RWPE2 (cell line): ENCODE measurements around the gene GJD3.

ENCODE experiments used
- ATAC-seq: fragments of 200-7000 bp; cut with Tn5 transposase; 3 replicates; pipeline ENCODE4 v1.9.1; 2021; ENCODE audit warnings: low read depth
- DNase-seq: peaks from one replicate; pipeline ENCODE4 v3.0.0-alpha.2; 2020; ENCODE audit warnings: low spot score
- H3K27ac ChIP-seq: fragments of 450-650 bp; 2 replicates; pipeline ENCODE4 v1.5.1; 2017; ENCODE audit warnings: mild to moderate bottlenecking; ENCODE audit not compliant: poor library complexity, severe bottlenecking
- H3K27me3 ChIP-seq: fragments of 250-450 bp; sonication (Bioruptor Pico); 2 replicates; pipeline ENCODE4 v1.5.1; 2021; ENCODE audit warnings: mild to moderate bottlenecking, moderate library complexity; ENCODE audit not compliant: insufficient read depth, poor library complexity, severe bottlenecking
- H3K36me3 ChIP-seq: fragments of 250-450 bp; sonication (Bioruptor Pico); 2 replicates; pipeline ENCODE4 v1.5.1; 2020; ENCODE audit warnings: low read depth, mild to moderate bottlenecking, moderate library complexity
- H3K4me1 ChIP-seq: fragments of 250-450 bp; sonication (Bioruptor Pico); 2 replicates; pipeline ENCODE4 v1.5.1; 2021; ENCODE audit warnings: mild to moderate bottlenecking, moderate library complexity; ENCODE audit not compliant: insufficient read depth, poor library complexity, severe bottlenecking
- H3K4me3 ChIP-seq: fragments of 250-450 bp; sonication (Bioruptor Pico); 2 replicates; pipeline ENCODE4 v1.5.1; 2021; ENCODE audit warnings: mild to moderate bottlenecking, moderate library complexity; ENCODE audit not compliant: severe bottlenecking
- H3K9me3 ChIP-seq: fragments of 250-450 bp; sonication (Bioruptor Pico); 2 replicates; pipeline ENCODE4 v1.5.1; 2021; ENCODE audit warnings: mild to moderate bottlenecking, moderate library complexity; ENCODE audit not compliant: severe bottlenecking
- TF ChIP-seq, protein P1 (sequence below): fragments of 450-650 bp; IDR thresholded peaks from one replicate; pipeline ENCODE4 v1.5.1; 2017; ENCODE audit warnings: mild to moderate bottlenecking, moderate library complexity; ENCODE audit not compliant: poor library complexity, severe bottlenecking

The GJD3 gene

DNA sequence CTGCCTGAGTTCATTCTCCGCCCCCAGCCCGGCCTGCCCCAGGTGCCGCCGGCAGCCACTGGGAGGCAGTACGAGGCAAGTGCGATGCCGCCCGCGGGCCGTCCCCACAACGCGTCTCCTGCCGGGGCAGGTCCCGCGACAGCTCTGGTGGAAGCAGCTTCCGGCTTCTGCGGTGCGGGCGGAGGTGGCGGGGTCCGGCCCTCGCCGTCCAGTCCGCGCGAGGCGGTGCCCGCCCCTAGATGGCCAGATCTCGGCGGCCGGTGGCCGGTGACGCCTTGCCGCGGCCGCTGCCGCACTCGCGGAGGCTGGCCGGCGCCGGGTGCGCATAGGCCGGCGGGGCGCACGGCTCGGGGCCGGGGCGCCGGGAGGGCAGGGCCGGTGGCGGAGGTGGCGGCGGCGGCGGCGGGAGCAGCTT, 1.8 kb downstream of the GJD3 start:
- H3K27ac ChIP-seq = no peak overlapping the region
- H3K27me3 ChIP-seq = no peaks in the 10 kb centered on the region
- TF ChIP-seq, protein P1, sequence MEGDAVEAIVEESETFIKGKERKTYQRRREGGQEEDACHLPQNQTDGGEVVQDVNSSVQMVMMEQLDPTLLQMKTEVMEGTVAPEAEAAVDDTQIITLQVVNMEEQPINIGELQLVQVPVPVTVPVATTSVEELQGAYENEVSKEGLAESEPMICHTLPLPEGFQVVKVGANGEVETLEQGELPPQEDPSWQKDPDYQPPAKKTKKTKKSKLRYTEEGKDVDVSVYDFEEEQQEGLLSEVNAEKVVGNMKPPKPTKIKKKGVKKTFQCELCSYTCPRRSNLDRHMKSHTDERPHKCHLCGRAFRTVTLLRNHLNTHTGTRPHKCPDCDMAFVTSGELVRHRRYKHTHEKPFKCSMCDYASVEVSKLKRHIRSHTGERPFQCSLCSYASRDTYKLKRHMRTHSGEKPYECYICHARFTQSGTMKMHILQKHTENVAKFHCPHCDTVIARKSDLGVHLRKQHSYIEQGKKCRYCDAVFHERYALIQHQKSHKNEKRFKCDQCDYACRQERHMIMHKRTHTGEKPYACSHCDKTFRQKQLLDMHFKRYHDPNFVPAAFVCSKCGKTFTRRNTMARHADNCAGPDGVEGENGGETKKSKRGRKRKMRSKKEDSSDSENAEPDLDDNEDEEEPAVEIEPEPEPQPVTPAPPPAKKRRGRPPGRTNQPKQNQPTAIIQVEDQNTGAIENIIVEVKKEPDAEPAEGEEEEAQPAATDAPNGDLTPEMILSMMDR = peak; percentile 77
- peak; percentile 59 for ATAC-seq
- peaks cover 3% of the 10 kb centered on the region for H3K4me1 ChIP-seq
- H3K4me3 ChIP-seq = peak overlapping the region; percentile 44
- H3K9me3 ChIP-seq = no peaks in the 10 kb centered on the region
- peak; percentile 77 for DNase-seq
- H3K36me3 ChIP-seq = no peaks in the 10 kb centered on the region

DNA sequence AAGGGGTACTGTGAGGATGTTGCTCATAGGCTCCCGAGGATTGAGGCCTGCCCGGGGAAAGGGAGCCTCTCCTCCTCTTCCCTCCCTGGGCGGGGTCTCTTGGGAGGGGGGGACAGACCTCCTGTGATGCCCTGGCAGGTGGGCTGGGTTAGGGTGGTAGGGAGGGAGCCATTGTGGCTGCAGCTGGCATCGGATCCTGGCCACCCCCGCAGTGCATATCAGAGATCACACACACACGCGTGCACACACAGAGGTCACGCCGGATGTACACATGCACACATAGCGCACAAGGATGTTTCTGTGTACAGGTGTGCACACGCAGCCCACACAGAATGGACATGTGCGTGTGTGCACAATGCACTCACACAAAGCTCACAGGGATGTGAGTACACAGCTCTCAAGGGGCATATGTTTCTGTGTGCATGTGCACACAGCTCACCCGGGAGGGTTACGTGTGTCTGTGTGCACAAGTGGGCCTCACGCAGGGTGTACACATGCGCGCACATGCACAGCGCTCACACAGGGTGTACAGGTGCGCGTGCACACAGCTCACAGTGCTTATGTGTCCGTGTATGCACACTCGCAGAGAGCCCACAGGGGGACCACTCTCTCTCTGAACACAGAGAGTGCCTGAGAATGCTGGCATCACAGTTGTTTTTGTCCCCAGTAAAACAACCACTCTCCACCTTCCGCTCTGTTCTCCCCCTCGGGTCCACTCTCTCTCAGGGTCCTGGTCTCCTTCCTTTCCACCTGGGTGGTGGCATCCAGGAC, 2.4 kb downstream of the GJD3 start:
- no peaks in the 10 kb centered on the region for H3K9me3 ChIP-seq

DNA sequence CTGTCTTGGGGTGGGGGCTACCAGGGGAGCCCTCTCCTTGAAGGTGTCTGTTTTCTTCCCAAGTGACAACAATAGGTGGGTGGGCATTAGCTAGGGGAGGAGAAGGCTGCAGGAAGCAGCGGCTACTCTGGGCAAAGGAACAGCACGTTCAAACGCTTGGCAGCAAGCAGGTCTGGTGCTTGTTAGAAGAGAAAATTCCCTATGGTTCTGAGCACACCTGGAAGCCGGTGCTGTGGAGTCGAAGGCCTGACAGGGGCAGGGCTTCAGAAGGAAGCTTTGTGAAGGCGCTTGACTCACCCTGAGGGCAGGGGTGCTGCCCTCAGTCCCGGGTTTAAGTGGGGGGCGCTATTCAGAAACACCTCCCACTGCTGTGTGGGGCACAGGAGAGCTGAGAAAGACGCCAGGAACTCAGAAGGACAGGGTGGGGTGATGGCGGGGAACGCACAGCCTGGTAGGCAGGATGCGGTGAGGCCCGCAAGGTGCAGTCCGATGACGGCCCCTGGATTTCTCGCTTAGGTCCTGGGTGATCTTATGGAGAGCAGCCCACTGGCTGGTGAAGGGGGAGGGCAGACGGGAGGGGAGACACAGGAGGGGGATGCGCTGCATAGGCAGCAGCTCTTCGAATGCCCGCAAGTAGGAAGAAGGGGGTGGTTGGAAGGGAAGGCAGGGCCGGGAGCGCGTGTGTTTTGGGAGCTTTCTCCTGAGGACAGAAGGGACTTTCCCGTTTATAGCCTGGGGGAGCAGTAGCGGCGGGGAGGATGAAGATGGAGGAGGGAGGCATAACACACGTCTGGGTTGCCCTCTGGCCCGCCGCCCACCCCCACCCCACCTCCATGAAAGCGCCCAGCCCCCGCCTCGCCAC, 3.2 kb downstream of the GJD3 start:
- Histone ChIP-seq H3K36me3 (peaks cover 2% of the 10 kb centered on the region; the same call in 1 of the 2 replicates), H3K4me3 (no peak overlapping the region), H3K27ac (no peak overlapping the region), H3K4me1 (peaks cover 3% of the 10 kb centered on the region), H3K9me3 (no peaks in the 10 kb centered on the region), H3K27me3 (no peaks in the 10 kb centered on the region)
- ATAC-seq = no peak
- DNase-seq = no peak
- TF ChIP-seq, protein P1 = no peak

More for the DNA sequence above, 2.4 kb downstream of the GJD3 start:
- DNase-seq (no peak), ATAC-seq (no peak; the same call in 2 of the 3 replicates)
- TF ChIP-seq, protein P1 = no peak
- no peaks in the 10 kb centered on the region for H3K27me3 ChIP-seq
- H3K27ac ChIP-seq = no peak overlapping the region
- peaks cover 3% of the 10 kb centered on the region for H3K4me1 ChIP-seq
- peak overlapping the region; percentile 44 for H3K4me3 ChIP-seq
- H3K36me3 ChIP-seq = no peaks in the 10 kb centered on the region

DNA sequence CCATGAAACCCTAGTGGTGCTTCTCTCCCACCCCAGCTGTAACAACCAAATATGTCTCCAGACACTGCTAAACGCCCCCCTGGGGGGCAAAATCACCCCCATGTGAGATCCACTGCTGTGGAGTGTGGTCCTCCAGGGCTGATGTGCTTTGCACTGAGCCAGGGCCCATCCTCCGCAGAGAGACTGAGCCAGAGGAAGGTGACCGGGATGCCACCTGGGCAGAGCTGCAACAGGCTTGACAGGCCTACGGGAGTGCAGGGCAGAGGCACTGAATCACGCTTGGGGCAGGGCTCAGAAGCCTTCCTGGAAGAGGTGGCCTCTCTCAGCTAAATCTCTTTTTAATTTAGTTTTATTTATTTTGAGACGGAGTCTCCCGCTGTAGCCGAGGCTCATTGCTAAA, 4.4 kb downstream of the GJD3 start:
- Histone ChIP-seq H3K9me3 (no peaks in the 10 kb centered on the region), H3K4me1 (peaks cover 3% of the 10 kb centered on the region), H3K4me3 (no peak overlapping the region), H3K36me3 (peaks cover 12% of the 10 kb centered on the region), H3K27me3 (no peaks in the 10 kb centered on the region), H3K27ac (no peak overlapping the region)
- ATAC-seq = no peak
- no peak for DNase-seq
- TF ChIP-seq, protein P1 = no peak
